ENCODE results near the gene TMEM161A.
"Not testable (repeated sequence)": the region's sequence is repeated elsewhere in the genome, so short reads cannot be mapped to it uniquely, and the experiment has no call there.

The TMEM161A gene

DNA sequence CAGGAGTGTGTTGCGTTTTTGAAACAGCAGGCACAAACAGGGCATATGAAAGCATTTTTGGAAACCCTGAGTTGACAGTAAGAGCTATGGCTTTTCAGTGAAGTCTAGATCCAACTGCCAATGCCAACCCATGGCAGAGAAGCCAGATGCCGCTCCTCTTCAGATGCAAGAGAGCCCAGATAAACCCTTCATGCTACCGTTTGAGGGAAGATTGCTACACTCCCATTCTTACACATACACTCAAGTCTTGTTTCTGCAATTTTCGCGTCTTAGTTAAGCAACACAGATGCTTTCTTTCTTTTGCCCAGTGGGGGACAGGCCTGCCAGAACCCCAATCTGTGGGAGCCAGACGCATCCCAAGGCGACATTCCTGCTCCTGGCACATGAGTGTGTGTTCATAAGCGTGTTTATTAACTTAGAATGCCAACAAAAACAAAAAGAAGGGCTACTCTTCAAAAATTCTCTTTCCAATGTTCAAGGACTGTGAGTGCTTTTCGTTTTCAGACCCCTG is 43.3 kb upstream of the TMEM161A start:
- no peak overlapping the region for H2AFZ ChIP-seq (ENCODE audit: low read depth, low read length)

DNA sequence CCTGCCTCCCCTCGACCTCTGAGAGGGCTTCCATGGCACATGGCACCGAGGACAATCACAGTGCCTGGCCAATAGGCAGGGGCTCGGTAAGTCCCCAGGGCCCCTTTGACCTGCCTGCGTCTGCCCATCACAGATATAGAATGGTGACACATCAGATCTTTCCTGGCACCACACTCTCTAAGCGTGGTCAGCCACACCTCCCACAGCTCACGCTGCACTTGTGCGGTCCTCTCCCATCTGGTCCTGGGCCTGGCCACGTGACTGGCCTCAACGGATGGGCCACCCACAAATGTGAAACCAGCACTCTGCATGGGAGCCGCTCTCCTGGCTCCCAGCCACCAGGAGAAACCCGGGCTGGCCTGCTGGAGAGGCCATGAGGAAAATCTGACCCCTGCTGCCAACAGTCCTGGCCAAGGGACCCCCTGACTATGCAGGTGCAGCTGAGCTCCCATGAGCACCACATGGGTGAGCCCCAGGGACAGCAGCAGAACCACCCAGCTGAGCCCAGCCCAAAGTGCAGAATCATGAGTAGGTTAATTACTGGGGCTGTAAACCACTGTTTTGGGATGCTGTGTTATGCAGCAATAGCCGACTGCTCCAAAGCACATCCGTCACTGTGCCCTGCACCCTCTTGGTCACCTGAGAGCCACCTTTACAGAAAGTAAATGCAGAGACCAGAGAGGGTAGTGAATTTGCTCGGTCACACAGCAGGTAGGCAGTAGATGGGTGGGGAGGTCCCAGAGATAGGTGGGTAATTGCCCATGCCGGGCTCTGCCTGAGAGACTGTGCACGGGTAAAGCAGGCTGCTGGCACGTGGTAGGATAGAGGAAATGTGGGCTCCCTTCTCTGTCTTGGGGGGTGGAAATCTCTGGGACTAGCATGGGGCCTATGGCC is 41.5 kb upstream of the TMEM161A start:
- no peak overlapping the region for H3K23ac ChIP-seq (ENCODE audit: low read length in 2 of 2)
- no peak overlapping the region for H2AK5ac ChIP-seq (ENCODE audit: low read length, severe bottlenecking)
- WGBS: 93% methylated on average over 17 of the region's 17 CpGs
- H3K4ac ChIP-seq (ENCODE audit: low read depth in 1 of 2, low read length in 2 of 2): no peak overlapping the region
- no peak overlapping the region for H3K4me3 ChIP-seq (ENCODE audit: insufficient read depth in 1 of 2, low read depth in 1 of 2, low read length in 2 of 2)
- no peak overlapping the region for H4K91ac ChIP-seq (ENCODE audit: low read length)
- H3K79me1 ChIP-seq (replicated peaks; ENCODE audit: low read length, poor library complexity, severe bottlenecking): peaks cover 7% of the 10 kb centered on the region
- no peak overlapping the region for H2BK12ac ChIP-seq (ENCODE audit: low read length in 2 of 2)
- no peak overlapping the region for H2AFZ ChIP-seq (ENCODE audit: low read depth, low read length)
- no peak overlapping the region for H3K4me2 ChIP-seq (ENCODE audit: low read length, poor library complexity, severe bottlenecking)
- no peak overlapping the region for H3K14ac ChIP-seq (ENCODE audit: low read length in 2 of 2)
- peaks cover 6% of the 10 kb centered on the region for H3K9me3 ChIP-seq (ENCODE audit: control insufficient read depth, low read length)
- H3K9ac ChIP-seq (ENCODE audit: low read length): no peak overlapping the region
- no peak for DNase-seq
- H3K27me3 ChIP-seq (ENCODE audit: control insufficient read depth in 1 of 2, insufficient read depth in 1 of 2, low read length in 2 of 2): no peaks in the 10 kb centered on the region
- no peak overlapping the region for H3K27ac ChIP-seq (ENCODE audit: low read length, poor library complexity, severe bottlenecking)
- peak overlapping the region; percentile 24 for H4K8ac ChIP-seq (ENCODE audit: low read length)
- H3K4me1 ChIP-seq (ENCODE audit: control insufficient read depth, insufficient read depth, low read depth, low read length): no peaks in the 10 kb centered on the region
- no peak overlapping the region for H2BK5ac ChIP-seq (ENCODE audit: low read depth, low read length, poor library complexity, severe bottlenecking)
- no peak overlapping the region for H3K18ac ChIP-seq (ENCODE audit: low read depth in 1 of 2, low read length in 2 of 2)
- no peak overlapping the region for H2BK120ac ChIP-seq (ENCODE audit: low read depth, low read length)
- peaks cover 46 to 56% of the 10 kb centered on the region in 2 experiments for H3K36me3 ChIP-seq (ENCODE audit: control insufficient read depth in 1 of 2, insufficient read depth in 2 of 2, low read depth in 1 of 2, low read length in 2 of 2)
- no peak overlapping the region for H2BK15ac ChIP-seq (ENCODE audit: low read depth, poor library complexity, severe bottlenecking)

More for the DNA sequence above, 43.3 kb upstream of the TMEM161A start:
- Histone ChIP-seq H4K91ac (ENCODE audit: low read length) (no peak overlapping the region), H3K23ac (ENCODE audit: low read length in 2 of 2) (no peak overlapping the region), H3K9me3 (ENCODE audit: control insufficient read depth, low read length) (peaks cover 6% of the 10 kb centered on the region), H3K9ac (ENCODE audit: low read length) (no peak overlapping the region), H2BK120ac (ENCODE audit: low read depth, low read length) (no peak overlapping the region), H3K4ac (ENCODE audit: low read depth in 1 of 2, low read length in 2 of 2) (no peak overlapping the region), H2BK5ac (ENCODE audit: low read depth, low read length, poor library complexity, severe bottlenecking) (no peak overlapping the region), H3K4me2 (ENCODE audit: low read length, poor library complexity, severe bottlenecking) (no peak overlapping the region), H3K18ac (ENCODE audit: low read depth in 1 of 2, low read length in 2 of 2) (no peak overlapping the region), H3K4me3 (ENCODE audit: insufficient read depth in 1 of 2, low read depth in 1 of 2, low read length in 2 of 2) (no peak overlapping the region), H2BK15ac (ENCODE audit: low read depth, poor library complexity, severe bottlenecking) (no peak overlapping the region), H2AK5ac (ENCODE audit: low read length, severe bottlenecking) (no peak overlapping the region), H2BK12ac (ENCODE audit: low read length in 2 of 2) (no peak overlapping the region), H3K79me1 (replicated peaks; ENCODE audit: low read length, poor library complexity, severe bottlenecking) (peaks cover 19% of the 10 kb centered on the region), H3K27ac (ENCODE audit: low read length, poor library complexity, severe bottlenecking) (no peak overlapping the region), H3K27me3 (ENCODE audit: control insufficient read depth in 1 of 2, insufficient read depth in 1 of 2, low read length in 2 of 2) (no peaks in the 10 kb centered on the region), H3K14ac (ENCODE audit: low read length in 2 of 2) (no peak overlapping the region), H4K8ac (ENCODE audit: low read length) (no peak overlapping the region), H3K4me1 (ENCODE audit: control insufficient read depth, insufficient read depth, low read depth, low read length) (no peaks in the 10 kb centered on the region), H3K36me3 (ENCODE audit: control insufficient read depth in 1 of 2, insufficient read depth in 2 of 2, low read depth in 1 of 2, low read length in 2 of 2) (peaks cover 60 to 65% of the 10 kb centered on the region in 2 experiments)
- no peak for DNase-seq
- 96% methylated on average over 9 of the region's 9 CpGs for WGBS

DNA sequence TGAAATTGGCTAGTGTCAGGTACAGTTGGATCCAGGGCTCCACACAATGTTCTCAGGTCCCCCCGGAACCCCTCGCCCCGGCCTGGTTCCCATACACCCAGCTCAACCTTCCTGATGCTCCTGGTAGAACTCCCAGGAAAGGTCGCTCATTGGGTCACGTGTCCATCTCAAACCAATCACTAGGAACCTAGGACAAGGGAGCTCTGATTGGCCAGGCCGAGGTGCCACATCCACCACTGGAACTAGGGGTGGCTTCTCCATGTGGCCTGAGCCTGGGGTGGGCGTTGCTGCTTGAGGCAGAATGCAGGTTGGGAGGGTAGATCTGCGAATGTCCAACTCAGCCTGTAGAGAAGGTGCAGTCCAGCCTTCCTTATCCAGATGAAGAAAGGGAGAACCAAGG is 38.7 kb upstream of the TMEM161A start:
- Histone ChIP-seq H3K23ac (ENCODE audit: low read length in 2 of 2) (no peak overlapping the region), H3K79me1 (replicated peaks; ENCODE audit: low read length, poor library complexity, severe bottlenecking) (no peaks in the 10 kb centered on the region), H4K8ac (ENCODE audit: low read length) (no peak overlapping the region), H3K27ac (ENCODE audit: low read length, poor library complexity, severe bottlenecking) (no peak overlapping the region), H3K36me3 (ENCODE audit: control insufficient read depth in 1 of 2, insufficient read depth in 2 of 2, low read depth in 1 of 2, low read length in 2 of 2) (peaks cover 36 to 47% of the 10 kb centered on the region in 2 experiments), H3K4ac (ENCODE audit: low read depth in 1 of 2, low read length in 2 of 2) (no peak overlapping the region), H3K4me1 (ENCODE audit: control insufficient read depth, insufficient read depth, low read depth, low read length) (peaks cover 5% of the 10 kb centered on the region), H2AK5ac (ENCODE audit: low read length, severe bottlenecking) (no peak overlapping the region), H3K18ac (ENCODE audit: low read depth in 1 of 2, low read length in 2 of 2) (no peak overlapping the region), H3K4me3 (ENCODE audit: insufficient read depth in 1 of 2, low read depth in 1 of 2, low read length in 2 of 2) (no peak overlapping the region), H2BK12ac (ENCODE audit: low read length in 2 of 2) (no peak overlapping the region), H2AFZ (ENCODE audit: low read depth, low read length) (no peak overlapping the region), H2BK5ac (ENCODE audit: low read depth, low read length, poor library complexity, severe bottlenecking) (no peak overlapping the region), H4K91ac (ENCODE audit: low read length) (no peak overlapping the region), H2BK120ac (ENCODE audit: low read depth, low read length) (no peak overlapping the region), H3K9me3 (ENCODE audit: control insufficient read depth, low read length) (peaks cover 6% of the 10 kb centered on the region), H3K9ac (ENCODE audit: low read length) (no peak overlapping the region), H2BK15ac (ENCODE audit: low read depth, poor library complexity, severe bottlenecking) (no peak overlapping the region), H3K27me3 (ENCODE audit: control insufficient read depth in 1 of 2, insufficient read depth in 1 of 2, low read length in 2 of 2) (no peaks in the 10 kb centered on the region), H3K14ac (ENCODE audit: low read length in 2 of 2) (no peak overlapping the region), H3K4me2 (ENCODE audit: low read length, poor library complexity, severe bottlenecking) (no peak overlapping the region)
- WGBS: 86% methylated on average over 8 of the region's 8 CpGs
- no peak for DNase-seq

DNA sequence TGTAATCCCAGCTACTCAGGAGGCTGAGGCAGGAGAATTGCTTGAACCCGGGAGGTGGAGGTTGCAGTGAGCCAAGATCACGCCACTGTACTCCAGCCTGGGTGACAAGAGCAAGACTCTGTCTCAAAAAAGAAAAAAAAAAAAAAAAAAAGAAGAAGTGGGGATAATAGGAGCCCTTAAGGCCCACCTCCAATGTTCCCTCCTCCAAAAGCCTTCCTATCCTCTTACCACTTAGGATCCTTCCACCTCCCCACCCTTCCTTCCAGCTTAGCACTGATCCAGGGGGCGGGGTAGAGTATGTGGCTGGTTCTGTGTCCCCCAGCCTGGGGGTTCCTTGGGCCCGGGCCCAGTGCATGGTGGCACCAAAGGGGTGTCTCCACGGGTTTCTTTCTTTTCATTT is 35.0 kb upstream of the TMEM161A start:
- not testable (repeated sequence) for H2BK120ac ChIP-seq (ENCODE audit: low read depth, low read length); H3K14ac ChIP-seq (ENCODE audit: low read length in 2 of 2); H2BK15ac ChIP-seq (ENCODE audit: low read depth, poor library complexity, severe bottlenecking); H3K4me3 ChIP-seq (ENCODE audit: insufficient read depth in 1 of 2, low read depth in 1 of 2, low read length in 2 of 2); DNase-seq; H2BK5ac ChIP-seq (ENCODE audit: low read depth, low read length, poor library complexity, severe bottlenecking); H3K4ac ChIP-seq (ENCODE audit: low read depth in 1 of 2, low read length in 2 of 2); H2AK5ac ChIP-seq (ENCODE audit: low read length, severe bottlenecking); H3K23ac ChIP-seq (ENCODE audit: low read length in 2 of 2); H4K8ac ChIP-seq (ENCODE audit: low read length); H3K9me3 ChIP-seq (ENCODE audit: control insufficient read depth, low read length); H3K18ac ChIP-seq (ENCODE audit: low read depth in 1 of 2, low read length in 2 of 2); H3K79me1 ChIP-seq (replicated peaks; ENCODE audit: low read length, poor library complexity, severe bottlenecking); H2BK12ac ChIP-seq (ENCODE audit: low read length in 2 of 2); H3K27ac ChIP-seq (ENCODE audit: low read length, poor library complexity, severe bottlenecking); H4K91ac ChIP-seq (ENCODE audit: low read length); H3K4me2 ChIP-seq (ENCODE audit: low read length, poor library complexity, severe bottlenecking); H2AFZ ChIP-seq (ENCODE audit: low read depth, low read length); H3K9ac ChIP-seq (ENCODE audit: low read length)
- peaks cover 11 to 15% of the 10 kb centered on the region in 2 experiments for H3K27me3 ChIP-seq (ENCODE audit: control insufficient read depth in 1 of 2, insufficient read depth in 1 of 2, low read length in 2 of 2)
- 91% methylated on average over 4 of the region's 5 CpGs for WGBS
- H3K4me1 ChIP-seq (ENCODE audit: control insufficient read depth, insufficient read depth, low read depth, low read length): peaks cover 16% of the 10 kb centered on the region
- peaks cover 11 to 15% of the 10 kb centered on the region in 2 experiments for H3K36me3 ChIP-seq (ENCODE audit: control insufficient read depth in 1 of 2, insufficient read depth in 2 of 2, low read depth in 1 of 2, low read length in 2 of 2)
